VCaP (cell line): ENCODE measurements around the gene GRIN2A.

Experiments used
- H3K27ac ChIP-seq: fragments of 450-650 bp; 2 replicates; pipeline ENCODE4 v1.5.1; 2017
- TF ChIP-seq, protein P1 (sequence below): fragments of 450-650 bp; conservative IDR thresholded peaks from 2 replicates; pipeline ENCODE4 v1.5.1; 2017; ENCODE audit warnings: mild to moderate bottlenecking, moderate library complexity

The GRIN2A gene

DNA sequence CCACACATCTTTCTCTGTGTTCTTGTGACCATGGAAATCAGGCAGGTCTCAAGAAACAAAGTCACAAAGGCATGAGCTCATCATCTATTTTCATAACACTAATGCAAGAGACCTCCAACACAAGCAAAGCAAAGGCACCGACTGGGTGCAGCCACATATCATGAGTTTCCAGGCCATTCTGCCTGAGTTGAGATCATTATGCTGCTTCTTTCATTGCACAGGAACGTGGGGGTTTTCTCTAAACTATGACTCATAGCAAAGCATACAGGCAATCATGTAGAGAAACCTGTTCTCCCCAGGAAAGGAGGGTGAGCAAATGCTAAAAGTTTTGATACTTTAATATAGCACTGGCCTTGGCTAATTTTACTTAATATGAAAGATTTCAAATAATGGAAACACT is 60.7 kb downstream of the GRIN2A start:
- H3K27ac ChIP-seq = no peak overlapping the region
- TF ChIP-seq, protein P1, sequence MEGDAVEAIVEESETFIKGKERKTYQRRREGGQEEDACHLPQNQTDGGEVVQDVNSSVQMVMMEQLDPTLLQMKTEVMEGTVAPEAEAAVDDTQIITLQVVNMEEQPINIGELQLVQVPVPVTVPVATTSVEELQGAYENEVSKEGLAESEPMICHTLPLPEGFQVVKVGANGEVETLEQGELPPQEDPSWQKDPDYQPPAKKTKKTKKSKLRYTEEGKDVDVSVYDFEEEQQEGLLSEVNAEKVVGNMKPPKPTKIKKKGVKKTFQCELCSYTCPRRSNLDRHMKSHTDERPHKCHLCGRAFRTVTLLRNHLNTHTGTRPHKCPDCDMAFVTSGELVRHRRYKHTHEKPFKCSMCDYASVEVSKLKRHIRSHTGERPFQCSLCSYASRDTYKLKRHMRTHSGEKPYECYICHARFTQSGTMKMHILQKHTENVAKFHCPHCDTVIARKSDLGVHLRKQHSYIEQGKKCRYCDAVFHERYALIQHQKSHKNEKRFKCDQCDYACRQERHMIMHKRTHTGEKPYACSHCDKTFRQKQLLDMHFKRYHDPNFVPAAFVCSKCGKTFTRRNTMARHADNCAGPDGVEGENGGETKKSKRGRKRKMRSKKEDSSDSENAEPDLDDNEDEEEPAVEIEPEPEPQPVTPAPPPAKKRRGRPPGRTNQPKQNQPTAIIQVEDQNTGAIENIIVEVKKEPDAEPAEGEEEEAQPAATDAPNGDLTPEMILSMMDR = no peak

DNA sequence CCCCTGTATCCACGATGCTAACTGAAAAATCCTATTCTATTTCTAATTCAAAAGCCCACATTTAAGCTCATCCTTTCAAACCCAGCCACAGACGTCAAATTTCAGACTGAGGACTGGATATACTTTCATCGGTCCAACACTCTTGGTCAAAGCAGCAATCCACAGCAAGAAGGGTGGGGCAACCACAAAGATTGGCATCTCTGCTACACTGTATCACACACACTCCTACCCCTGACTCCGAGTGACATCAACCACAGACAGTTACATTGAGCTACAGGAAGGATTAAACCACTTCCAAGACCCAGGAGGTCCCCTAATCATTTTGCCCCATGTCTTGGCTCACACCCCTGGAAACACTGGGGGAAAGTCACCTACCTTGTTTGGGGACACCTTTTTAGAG is 61.3 kb downstream of the GRIN2A start:
- TF ChIP-seq, protein P1 = no peak
- no peak overlapping the region for H3K27ac ChIP-seq

DNA sequence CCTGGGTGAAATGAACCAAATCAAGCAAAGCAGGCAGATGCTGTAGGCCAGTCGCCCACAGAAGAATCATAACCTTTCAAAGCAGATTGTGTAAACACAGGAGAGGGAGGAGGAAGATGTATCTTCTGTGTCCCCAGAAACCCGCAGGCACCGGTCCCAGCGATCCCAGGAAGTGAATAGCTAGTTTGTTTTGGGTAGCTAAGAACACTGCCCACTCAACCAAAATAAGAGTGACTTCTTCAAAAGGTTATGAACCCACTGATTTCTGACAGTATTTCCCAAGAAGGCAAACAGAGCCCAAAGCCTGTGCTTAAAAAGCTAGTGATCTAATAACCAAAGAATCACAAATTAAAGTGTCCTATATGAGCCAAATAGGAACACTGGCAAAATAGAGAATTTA is 67.8 kb downstream of the GRIN2A start:
- H3K27ac ChIP-seq = no peak overlapping the region
- TF ChIP-seq, protein P1 = no peak

DNA sequence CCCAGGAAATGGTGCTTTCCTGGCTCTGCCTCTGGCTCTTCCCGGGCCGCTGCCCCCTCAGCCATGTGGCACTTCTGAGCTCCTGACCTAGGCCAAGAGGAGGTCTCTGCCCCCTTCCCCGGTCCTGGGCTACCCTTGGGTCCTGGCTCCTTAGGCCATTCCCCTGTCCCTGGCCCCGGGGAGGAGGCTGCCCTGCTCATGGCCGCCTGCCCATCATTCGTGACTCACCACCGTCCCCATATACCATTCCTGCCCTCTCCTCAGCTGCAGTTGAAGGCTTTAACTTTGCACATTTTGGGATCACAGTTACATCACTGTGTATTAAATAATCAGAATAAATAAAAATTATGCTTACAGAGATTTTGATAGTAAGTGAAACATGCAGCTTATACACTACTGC is 69.0 kb downstream of the GRIN2A start:
- TF ChIP-seq, protein P1 = no peak
- H3K27ac ChIP-seq = no peak overlapping the region

DNA sequence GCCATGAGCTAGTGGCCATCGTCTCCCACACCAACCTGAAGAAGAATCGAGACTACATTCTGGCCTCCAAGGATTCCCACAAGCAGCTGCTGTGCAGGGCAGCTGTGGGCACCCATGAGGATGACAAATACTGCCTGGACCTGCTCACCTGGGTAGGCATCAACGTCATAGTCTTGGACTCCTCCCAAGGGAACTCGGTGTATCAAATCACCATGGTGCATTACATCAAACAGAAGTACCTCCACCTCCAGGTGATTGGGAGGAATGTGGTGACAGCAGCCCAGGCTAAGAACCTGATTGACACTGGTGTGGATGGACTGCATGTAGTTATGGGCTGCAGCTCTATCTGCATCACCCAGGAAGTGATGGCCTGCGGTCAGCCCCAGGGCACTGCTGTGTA is 70.2 kb downstream of the GRIN2A start:
- TF ChIP-seq, protein P1 = no peak
- no peak overlapping the region for H3K27ac ChIP-seq

DNA sequence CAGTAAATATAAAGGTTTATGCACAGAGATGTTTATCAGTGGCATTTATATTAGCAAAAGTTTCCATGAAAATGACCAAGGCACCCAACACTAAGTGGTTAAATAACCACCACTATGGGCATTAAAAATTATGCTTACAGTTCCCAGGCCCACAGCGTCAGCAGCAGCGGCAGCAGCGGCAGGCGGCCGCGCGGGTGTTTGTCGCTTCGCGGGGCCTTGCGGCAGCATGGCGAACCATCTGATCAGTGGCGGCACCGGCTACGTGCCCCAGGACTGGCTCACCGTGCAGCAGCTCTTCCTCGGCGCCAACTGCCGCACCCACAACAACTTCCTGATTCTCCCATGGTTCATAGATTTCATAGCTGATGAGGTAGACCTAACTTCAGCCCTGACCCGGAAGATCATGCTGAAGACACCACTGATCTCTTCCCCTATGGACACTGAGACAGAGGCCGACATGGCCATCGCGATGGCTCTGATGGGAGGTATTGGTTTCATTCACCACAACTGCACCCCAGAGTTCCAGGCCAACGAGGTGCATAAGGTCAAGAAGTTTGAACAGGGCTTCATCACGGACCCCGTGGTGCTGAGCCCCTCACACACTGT is 71.0 kb downstream of the GRIN2A start:
- TF ChIP-seq, protein P1 = no peak

DNA sequence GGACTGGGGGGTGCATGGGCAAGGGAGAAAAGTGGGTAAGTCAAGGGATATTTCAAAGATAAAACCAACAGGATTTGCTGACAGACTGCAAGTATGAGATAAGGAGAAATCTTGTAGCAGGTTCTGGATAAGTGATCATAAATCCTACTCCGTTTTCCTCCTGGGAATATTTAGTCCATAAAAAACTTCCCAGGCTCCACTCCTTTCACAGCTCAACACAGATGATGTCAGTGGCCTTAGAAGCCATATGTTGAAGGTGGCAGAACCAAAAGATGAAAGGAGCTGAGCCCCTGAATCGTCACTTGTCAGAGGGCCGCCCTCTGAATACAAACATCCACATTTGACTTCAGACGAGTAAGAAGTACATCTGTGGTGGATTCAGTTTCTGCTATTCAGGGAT is 71.7 kb downstream of the GRIN2A start:
- TF ChIP-seq, protein P1 = no peak
- no peak overlapping the region for H3K27ac ChIP-seq

More for the DNA sequence above, 71.0 kb downstream of the GRIN2A start:
- no peak overlapping the region for H3K27ac ChIP-seq

DNA sequence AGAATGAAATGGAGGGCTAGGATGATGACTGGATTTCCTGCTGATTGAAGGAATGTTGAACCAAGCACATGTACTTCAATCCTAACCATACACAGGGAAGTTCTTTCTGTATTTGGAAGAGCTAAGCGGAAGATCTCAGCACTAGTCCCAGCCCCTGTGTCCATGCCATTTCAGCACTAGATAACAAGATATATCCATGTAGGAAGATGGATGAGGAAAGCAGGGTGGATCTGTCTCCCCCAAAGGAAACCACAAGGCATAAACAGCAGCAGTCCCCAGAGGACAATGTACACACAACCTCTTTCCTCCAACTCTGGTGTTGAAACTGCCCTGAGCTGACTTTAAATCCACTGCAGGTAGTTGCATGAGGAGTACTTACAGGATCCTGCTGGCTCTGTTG is 75.1 kb downstream of the GRIN2A start:
- TF ChIP-seq, protein P1 = no peak
- H3K27ac ChIP-seq = no peak overlapping the region
